ENCODE measurements around the gene BRD1. TPM values are rescaled to one million over a fixed set of nuclear protein-coding genes. Genes with fewer than 3 reads are reported as not detected.

Gene BRD1
- total RNA-seq, 1 donor from 2014 or later = 37.4 TPM

GRCh38 chr22:49723478-49724029 lies 104.1 kb downstream of the BRD1 start:
- ATAC-seq (no peak), DNase-seq (no peak)
- TF ChIP-seq CTCF (IDR thresholded peaks at IDR 0.05) = no peak
- intact Hi-C loops (cut with DNase I) = no loop called here
- no peak overlapping the region for H3K27ac ChIP-seq
- H3K36me3 ChIP-seq = no peaks in the 10 kb centered on the region
- H3K27me3 ChIP-seq (ENCODE audit: low read depth) = peaks cover 54% of the 10 kb centered on the region
- H3K9me3 ChIP-seq = no peaks in the 10 kb centered on the region
- H3K4me1 ChIP-seq = peaks cover 12% of the 10 kb centered on the region
- H3K4me3 ChIP-seq = no peak overlapping the region

Other genes with a start within 250 kb of the BRD1 start
- 12.7 TPM for gene ZBED4, start 26.0 kb upstream of the BRD1 start, total RNA-seq
- gene ALG12, start 90.6 kb upstream of the BRD1 start, total RNA-seq = 25.9 TPM
- gene CRELD2, start 90.8 kb upstream of the BRD1 start, total RNA-seq = 42.7 TPM
- gene PIM3, start 132.9 kb upstream of the BRD1 start, total RNA-seq = 94.7 TPM
- gene IL17REL, start 184.9 kb upstream of the BRD1 start, total RNA-seq = 0.09 TPM
- gene TTLL8, start 230.4 kb upstream of the BRD1 start, total RNA-seq = not detected

Data from lower lobe of right lung (tissue), 2 donors.